CD4-positive, alpha-beta T cell (primary cell): ENCODE data around the gene PLEKHG3. TPM values are rescaled to one million over a fixed set of nuclear protein-coding genes. Genes with fewer than 3 reads are reported as not detected.

Experiments used
- ATAC-seq: fragments of 200-7000 bp; cut with Tn5 transposase; one replicate; pipeline ENCODE4 v1.10.0; 2022; ENCODE audit warnings: mild to moderate bottlenecking; ENCODE audit not compliant: poor library complexity
- CTCF ChIA-PET: fragments of 350-600 bp; sonication (Branson Sonifier 250); formaldehyde crosslinking; loops from one replicate; lab custom pipeline; 2021; ENCODE audit warnings: antibody characterized with exemption, inconsistent platforms; lab: Charles Lee
- POLR2A ChIA-PET: fragments of 350-600 bp; sonication (Branson Sonifier 250); formaldehyde crosslinking; loops from one replicate; lab custom pipeline; 2021; ENCODE audit warnings: antibody characterized with exemption, inconsistent platforms; lab: Charles Lee
- DNase-seq, 14 experiments: peaks; one replicate each; pipeline ENCODE4 v3.0.0-alpha.2; 2013 to 2020; ENCODE audit warnings: mixed read lengths in 2 of 14
- H3K27ac ChIP-seq, 2 donors: one replicate each; pipeline versions ENCODE4 v1.5.1 to v1.7.0; 2013; ENCODE audit warnings: low read length in 2 of 2, low read depth in 1 of 2, mild to moderate bottlenecking in 1 of 2
- H3K27me3 ChIP-seq, 2 experiments: 1 replicate in 1 of 2; 2 replicates in 1 of 2; pipeline versions ENCODE4 v1.6.1 to v1.7.0; 2013; ENCODE audit warnings: low read length in 2 of 2, control low read depth in 1 of 2, mild to moderate bottlenecking in 1 of 2, moderate library complexity in 1 of 2; ENCODE audit not compliant: insufficient read depth in 2 of 2, control insufficient read depth in 1 of 2
- H3K36me3 ChIP-seq: one replicate; pipeline ENCODE4 v1.6.1; 2013; ENCODE audit warnings: low read length, control low read depth; ENCODE audit not compliant: insufficient read depth
- H3K4me1 ChIP-seq: one replicate; pipeline ENCODE4 v1.6.1; 2013; ENCODE audit warnings: low read length, control low read depth; ENCODE audit not compliant: insufficient read depth
- H3K4me3 ChIP-seq: one replicate; pipeline ENCODE4 v1.5.1; 2013; ENCODE audit warnings: mild to moderate bottlenecking, low read length, moderate library complexity
- H3K9me3 ChIP-seq, 2 experiments: 1 replicate in 1 of 2; 2 replicates in 1 of 2; pipeline versions ENCODE4 v1.6.1 to v1.7.0; 2013; ENCODE audit warnings: low read length in 2 of 2, mild to moderate bottlenecking in 2 of 2, control low read depth in 1 of 2, moderate library complexity in 1 of 2; ENCODE audit not compliant: control insufficient read depth in 1 of 2, insufficient read depth in 1 of 2
- H3K27ac Mint-ChIP-seq: one replicate; pipeline ENCODE4 v1.8.0; 2020; ENCODE audit warnings: mixed read lengths
- H3K27me3 Mint-ChIP-seq: one replicate; pipeline ENCODE4 v1.8.0; 2021; ENCODE audit warnings: mixed read lengths
- H3K36me3 Mint-ChIP-seq: one replicate; pipeline ENCODE4 v1.8.0; 2021; ENCODE audit warnings: low read depth, mixed read lengths
- H3K4me1 Mint-ChIP-seq: one replicate; pipeline ENCODE4 v1.8.0; 2021; ENCODE audit warnings: low read depth, mixed read lengths
- H3K4me3 Mint-ChIP-seq: one replicate; pipeline ENCODE4 v1.8.0; 2020; ENCODE audit warnings: mild to moderate bottlenecking, mixed read lengths
- H3K9me3 Mint-ChIP-seq: one replicate; pipeline ENCODE4 v1.8.0; 2020; ENCODE audit warnings: mixed read lengths
- intact Hi-C, 2 experiments: fragments of 100-400 bp; cut with DNase I in 1 of 2; cut with micrococcal nuclease in 1 of 2; formaldehyde crosslinking; loops; one replicate each; pipeline versions ENCODE4 v1.15.1 to v1.9.0; 2023 to 2025; cut with DNase I, micrococcal nuclease
- total RNA-seq, 174 experiments: library from RNA in 2 of 174; stranded (reverse) in 2 of 174; gene quantifications; one replicate each; pipeline ENCODE4 v1.2.3 and lab custom pipeline; 2021 to 2026
- TF ChIP-seq, protein P1 (sequence below): fragments of 200-600 bp; IDR thresholded peaks from one replicate; pipeline ENCODE4 v1.8.0; 2022; ENCODE audit warnings: antibody characterized with exemption, mild to moderate bottlenecking

The PLEKHG3 gene
- total RNA-seq, 2 experiments from 2014 or later = 12.1 to 13.3 TPM

DNA sequence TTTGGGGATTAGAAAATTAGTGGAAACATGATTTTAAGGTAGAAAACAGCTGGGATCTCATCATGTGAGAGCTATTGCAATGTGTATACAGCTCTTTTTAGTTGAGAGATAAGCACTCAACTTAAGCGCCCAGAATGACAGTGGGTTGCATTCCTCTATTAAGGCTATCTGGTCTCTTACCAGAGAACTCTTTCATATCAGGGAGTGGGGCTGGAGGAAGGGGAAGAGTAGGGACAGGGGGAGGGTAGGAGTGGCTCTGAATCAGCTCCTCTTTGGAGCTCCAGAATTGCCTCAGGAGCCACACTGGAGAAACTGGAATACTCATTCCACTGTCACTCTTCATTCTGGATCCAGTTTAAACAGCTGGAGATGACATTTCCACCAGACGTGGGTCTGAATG, 9.2 kb upstream of the PLEKHG3 start:
- H3K4me1 ChIP-seq = peaks cover 41% of the 10 kb centered on the region
- Mint-ChIP-seq H3K27me3 (peaks cover 12% of the 10 kb centered on the region), H3K36me3 (no peaks in the 10 kb centered on the region), H3K27ac (no peak overlapping the region), H3K4me3 (no peak overlapping the region), H3K4me1 (peaks cover 32% of the 10 kb centered on the region), H3K9me3 (no peaks in the 10 kb centered on the region)
- H3K9me3 ChIP-seq = no peaks in the 10 kb centered on the region
- H3K27ac ChIP-seq = no peak overlapping the region
- ATAC-seq = no peak
- no peak for DNase-seq
- no peaks in the 10 kb centered on the region for H3K27me3 ChIP-seq
- TF ChIP-seq, protein P1, sequence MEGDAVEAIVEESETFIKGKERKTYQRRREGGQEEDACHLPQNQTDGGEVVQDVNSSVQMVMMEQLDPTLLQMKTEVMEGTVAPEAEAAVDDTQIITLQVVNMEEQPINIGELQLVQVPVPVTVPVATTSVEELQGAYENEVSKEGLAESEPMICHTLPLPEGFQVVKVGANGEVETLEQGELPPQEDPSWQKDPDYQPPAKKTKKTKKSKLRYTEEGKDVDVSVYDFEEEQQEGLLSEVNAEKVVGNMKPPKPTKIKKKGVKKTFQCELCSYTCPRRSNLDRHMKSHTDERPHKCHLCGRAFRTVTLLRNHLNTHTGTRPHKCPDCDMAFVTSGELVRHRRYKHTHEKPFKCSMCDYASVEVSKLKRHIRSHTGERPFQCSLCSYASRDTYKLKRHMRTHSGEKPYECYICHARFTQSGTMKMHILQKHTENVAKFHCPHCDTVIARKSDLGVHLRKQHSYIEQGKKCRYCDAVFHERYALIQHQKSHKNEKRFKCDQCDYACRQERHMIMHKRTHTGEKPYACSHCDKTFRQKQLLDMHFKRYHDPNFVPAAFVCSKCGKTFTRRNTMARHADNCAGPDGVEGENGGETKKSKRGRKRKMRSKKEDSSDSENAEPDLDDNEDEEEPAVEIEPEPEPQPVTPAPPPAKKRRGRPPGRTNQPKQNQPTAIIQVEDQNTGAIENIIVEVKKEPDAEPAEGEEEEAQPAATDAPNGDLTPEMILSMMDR = no peak
- ChIA-PET POLR2A (no interaction called here), CTCF (no interaction called here)
- no peaks in the 10 kb centered on the region for H3K36me3 ChIP-seq
- H3K4me3 ChIP-seq = no peak overlapping the region
- intact Hi-C loops = no loop called here

DNA sequence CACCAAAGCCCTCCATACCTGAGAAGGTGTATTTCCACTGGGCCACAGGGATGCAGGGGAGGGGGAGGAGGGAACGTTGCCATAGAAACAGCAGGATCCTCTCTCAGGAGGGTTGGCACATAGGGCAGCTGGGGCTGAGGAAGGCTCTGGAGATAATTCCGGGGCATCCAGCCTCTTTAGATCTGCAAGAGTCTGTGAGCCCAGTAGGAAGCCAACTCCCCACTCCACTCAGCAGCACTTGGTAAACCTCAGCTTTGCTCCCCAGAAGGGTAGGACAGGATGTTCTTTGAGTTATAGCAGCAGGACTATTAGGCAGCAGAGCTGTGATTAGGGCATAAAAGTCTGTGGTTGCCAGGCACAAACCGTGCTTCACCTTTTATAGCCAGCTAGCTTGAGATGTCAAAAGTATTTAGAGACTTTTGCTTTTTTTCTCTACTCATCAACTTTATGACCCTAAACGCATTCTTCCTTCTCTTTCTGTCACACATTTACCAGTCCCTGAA, 7.8 kb upstream of the PLEKHG3 start:
- H3K27ac ChIP-seq = no peak overlapping the region
- H3K4me3 ChIP-seq = no peak overlapping the region
- Mint-ChIP-seq H3K4me3 (peak overlapping the region; percentile 1), H3K27me3 (peaks cover 21% of the 10 kb centered on the region), H3K27ac (peak overlapping the region; percentile 18), H3K9me3 (no peaks in the 10 kb centered on the region), H3K36me3 (no peaks in the 10 kb centered on the region), H3K4me1 (peaks cover 32% of the 10 kb centered on the region)
- peaks cover 0 to 6% of the 10 kb centered on the region in 2 experiments for H3K27me3 ChIP-seq
- no peaks in the 10 kb centered on the region for H3K9me3 ChIP-seq
- DNase-seq (peak in 4 of 14 experiments; percentile 39 to 80 (median 56)), ATAC-seq (peak; percentile 76)
- H3K36me3 ChIP-seq = no peaks in the 10 kb centered on the region
- TF ChIP-seq, protein P1 = no peak
- intact Hi-C loops = no loop called here
- ChIA-PET POLR2A (interaction anchor here (0.9 to 1.2 kb wide), 3 partner anchors 11 to 27 kb away, joined by 3 to 5 read pairs (median 3); no protein-coding TSS in a partner anchor), CTCF (no interaction called here)
- H3K4me1 ChIP-seq = peaks cover 41% of the 10 kb centered on the region

- ChIA-PET CTCF (interaction anchor here (1.1 to 1.2 kb wide), 2 partner anchors 10 to 66 kb away, joined by 3 to 4 read pairs; no protein-coding TSS in a partner anchor), POLR2A (interaction anchor here (1.3 to 1.6 kb wide), 2 partner anchors 10 to 216 kb away, joined by 3 to 4 read pairs; partner anchors contain the start of gene CHURC1)
- peak overlapping the region; percentile 55 for H3K4me3 Mint-ChIP-seq
- no peak overlapping the region for H3K4me3 ChIP-seq
- intact Hi-C loops = no loop called here
- H3K4me1 Mint-ChIP-seq = peaks cover 47% of the 10 kb centered on the region
- ATAC-seq (peak; percentile 39), DNase-seq (peak in 4 of 14 experiments; percentile 46 to 67 (median 60))
- peaks cover 43% of the 10 kb centered on the region for H3K27me3 Mint-ChIP-seq
- H3K27me3 ChIP-seq = peaks cover 0 to 22% of the 10 kb centered on the region in 2 experiments
- no peaks in the 10 kb centered on the region for H3K36me3 ChIP-seq
- no peaks in the 10 kb centered on the region for H3K36me3 Mint-ChIP-seq
- peaks cover 55% of the 10 kb centered on the region for H3K4me1 ChIP-seq
- peak overlapping the region in 1 of 2 donors; percentile 13 for H3K27ac ChIP-seq
- TF ChIP-seq, protein P1 = no peak
- peak overlapping the region; percentile 70 for H3K27ac Mint-ChIP-seq
- H3K9me3 ChIP-seq = peaks cover 0 to 1% of the 10 kb centered on the region in 2 experiments
- H3K9me3 Mint-ChIP-seq = no peaks in the 10 kb centered on the region
These were observed 5.3 kb upstream of the PLEKHG3 start for GRCh38 chr14:64698903-64699302.
